Urinary bladder (tissue), 4 donors: ENCODE measurements around the gene IGF2R. TPM values are rescaled to one million over a fixed set of nuclear protein-coding genes. Genes with fewer than 3 reads are reported as not detected.
"Not testable (repeated sequence)": the region's sequence is repeated elsewhere in the genome, so short reads cannot be mapped to it uniquely, and the experiment has no call there.

ENCODE experiments used
- DNase-seq: peaks from one replicate; pipeline ENCODE4 v3.0.0-alpha.2; 2015; ENCODE audit errors: extremely low spot score
- H3K27ac ChIP-seq: one replicate; pipeline ENCODE4 v1.5.1; 2013; ENCODE audit warnings: low read depth, mild to moderate bottlenecking, moderate library complexity
- H3K36me3 ChIP-seq: one replicate; pipeline ENCODE4 v1.6.1; 2013; ENCODE audit warnings: mild to moderate bottlenecking, moderate library complexity; ENCODE audit not compliant: insufficient read depth
- H3K4me1 ChIP-seq: one replicate; pipeline ENCODE4 v1.6.1; 2013; ENCODE audit warnings: mild to moderate bottlenecking, moderate library complexity; ENCODE audit not compliant: insufficient read depth
- H3K4me3 ChIP-seq: one replicate; pipeline ENCODE4 v1.5.1; 2013; ENCODE audit warnings: low read depth, low read length
- WGBS: extraction: QIAGEN DNeasy Blood & Tissue Kit; methylation state at CpG from one replicate; pipeline ENCODE4 v1.1.7; 2013; 5-methylcytosine and 5-hydroxymethylcytosine counted together
- polyA plus RNA-seq: library from polyadenylated mRNA; stranded (reverse); fragments of 200-250 nt; gene quantifications from one replicate; pipeline ENCODE4 v1.2.3, GENCODE V29; 2013
- total RNA-seq: library from RNA; depleted of rRNA; stranded (reverse); fragments of >200 nt; gene quantifications from one replicate; pipeline ENCODE4 v1.2.3, GENCODE V29; 2014
- donor health status: healthy with polysubstance abuse.
- donor health status: healthy.

Gene IGF2R
- total and polyA plus RNA-seq, 2 donors: 32.1 to 46.6 TPM

DNA sequence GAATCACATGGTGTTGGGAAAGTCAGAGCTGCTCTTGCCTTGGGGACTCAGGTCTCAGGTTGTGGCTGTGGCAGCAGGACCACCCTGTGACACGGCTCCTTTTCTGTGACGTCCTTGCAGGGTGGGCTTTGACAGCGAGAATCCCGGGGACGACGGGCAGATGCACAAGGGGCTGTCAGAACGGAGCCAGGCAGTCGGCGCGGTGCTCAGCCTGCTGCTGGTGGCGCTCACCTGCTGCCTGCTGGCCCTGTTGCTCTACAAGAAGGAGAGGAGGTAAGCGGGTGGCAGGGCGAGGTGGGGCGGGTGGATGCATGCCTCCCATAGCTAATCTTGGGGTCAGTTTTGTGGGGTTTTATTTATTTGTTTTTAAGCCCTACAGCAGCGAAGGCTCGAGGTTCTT is 133.5 kb downstream of the IGF2R start:
- DNase-seq: no peak
- WGBS: 96% methylated on average over 16 of the region's 16 CpGs
- H3K36me3 ChIP-seq: peaks cover 2% of the 10 kb centered on the region
- H3K4me1 ChIP-seq: no peaks in the 10 kb centered on the region
- H3K4me3 ChIP-seq: no peak overlapping the region
- no peak overlapping the region for H3K27ac ChIP-seq

DNA sequence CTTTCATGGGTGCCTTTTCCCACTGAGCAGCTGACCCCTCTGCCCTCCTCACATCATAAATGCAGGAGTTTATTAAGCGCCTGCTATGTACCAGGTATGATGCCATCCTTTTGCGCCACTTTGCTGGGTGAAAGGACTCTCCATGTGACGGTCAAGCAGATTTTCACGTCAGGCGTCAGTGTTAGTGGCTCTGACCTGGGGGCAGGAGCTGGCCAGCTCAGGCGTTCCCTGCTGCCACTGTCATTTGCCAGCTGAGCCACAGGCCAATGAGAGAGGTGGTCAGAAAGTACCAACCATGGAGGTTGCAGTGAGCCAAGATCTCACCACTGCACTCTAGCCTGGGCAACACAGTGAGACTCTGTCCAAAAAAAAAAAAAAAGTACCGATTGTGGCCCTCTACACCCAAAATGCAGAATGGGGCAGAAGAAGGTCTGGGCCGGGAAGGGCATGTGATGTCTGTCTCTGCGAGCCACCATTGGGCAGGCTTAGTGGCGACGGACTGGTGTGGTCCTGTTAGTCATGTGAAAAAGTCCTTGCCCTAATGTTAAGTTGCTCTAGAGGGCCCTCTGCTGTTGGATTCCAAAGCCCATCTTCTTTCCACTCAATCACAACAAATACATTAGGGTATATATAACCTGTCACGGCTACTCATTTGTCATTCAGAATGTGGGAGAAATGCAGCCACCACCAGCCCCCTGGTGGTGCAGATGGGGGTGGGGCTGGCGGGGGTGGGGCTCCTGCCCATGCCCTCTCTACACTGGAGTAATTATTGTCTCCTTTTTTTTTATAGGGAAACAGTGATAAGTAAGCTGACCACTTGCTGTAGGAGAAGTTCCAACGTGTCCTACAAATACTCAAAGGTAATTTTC is 134.3 kb downstream of the IGF2R start:
- Histone ChIP-seq H3K4me1 (no peaks in the 10 kb centered on the region), H3K4me3 (no peak overlapping the region), H3K36me3 (peaks cover 2% of the 10 kb centered on the region), H3K27ac (no peak overlapping the region)
- DNase-seq: no peak
- 91% methylated on average over 14 of the region's 14 CpGs for WGBS

DNA sequence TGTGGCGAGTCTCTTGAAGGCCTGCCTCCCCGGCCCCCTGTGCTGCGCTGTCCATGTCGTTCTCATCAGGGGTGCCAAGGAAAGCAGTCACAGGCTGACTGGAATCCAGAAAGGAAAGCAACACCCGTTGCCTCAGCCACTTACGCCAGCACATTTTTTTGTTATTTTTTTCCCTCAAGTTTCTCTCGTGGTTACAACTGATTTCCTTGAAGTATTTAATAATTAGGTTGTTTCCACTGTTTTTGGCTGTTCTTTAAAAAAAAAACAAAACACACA is 134.9 kb downstream of the IGF2R start:
- Histone ChIP-seq H3K36me3 (peaks cover 2% of the 10 kb centered on the region), H3K4me3 (no peak overlapping the region)

GRCh38 chr6:160104821-160105517 is 136.1 kb downstream of the IGF2R start:
- whole genome bisulfite sequencing: 95% methylated on average over 20 of the region's 20 CpGs
- DNase-seq: no peak
- H3K27ac ChIP-seq: no peak overlapping the region
- no peaks in the 10 kb centered on the region for H3K4me1 ChIP-seq
- no peak overlapping the region for H3K4me3 ChIP-seq
- peaks cover 2% of the 10 kb centered on the region for H3K36me3 ChIP-seq

More for the DNA sequence above, 134.9 kb downstream of the IGF2R start:
- H3K4me1 ChIP-seq: no peaks in the 10 kb centered on the region
- H3K27ac ChIP-seq: no peak overlapping the region
- 88% methylated on average over 7 of the region's 7 CpGs for WGBS
- DNase-seq: no peak

GRCh38 chr6:160106010-160106409 is 137.1 kb downstream of the IGF2R start:
- 95% methylated on average over 14 of the region's 14 CpGs for WGBS
- H3K4me3 ChIP-seq: no peak overlapping the region
- H3K4me1 ChIP-seq: no peaks in the 10 kb centered on the region
- no peak for DNase-seq
- no peak overlapping the region for H3K27ac ChIP-seq
- peaks cover 2% of the 10 kb centered on the region for H3K36me3 ChIP-seq

- H3K27ac ChIP-seq: no peak overlapping the region
- H3K4me1 ChIP-seq: no peaks in the 10 kb centered on the region
- 89% methylated on average over 4 of the region's 4 CpGs for WGBS
- H3K4me3 ChIP-seq: no peak overlapping the region
- no peak for DNase-seq
- H3K36me3 ChIP-seq: peaks cover 2% of the 10 kb centered on the region
Measured at GRCh38 chr6:160106701-160107100, 137.8 kb downstream of the IGF2R start.

GRCh38 chr6:160108077-160108476 is 139.2 kb downstream of the IGF2R start:
- no peak for DNase-seq
- Histone ChIP-seq H3K27ac (no peak overlapping the region), H3K36me3 (peaks cover 2% of the 10 kb centered on the region), H3K4me1 (no peaks in the 10 kb centered on the region), H3K4me3 (no peak overlapping the region)
- 98% methylated on average over 5 of the region's 5 CpGs for WGBS

- DNase-seq: no peak
- Histone ChIP-seq H3K27ac (no peak overlapping the region), H3K4me3 (no peak overlapping the region), H3K4me1 (no peaks in the 10 kb centered on the region), H3K36me3 (no peaks in the 10 kb centered on the region)
Measured at GRCh38 chr6:160110586-160111123, 141.8 kb downstream of the IGF2R start.

DNA sequence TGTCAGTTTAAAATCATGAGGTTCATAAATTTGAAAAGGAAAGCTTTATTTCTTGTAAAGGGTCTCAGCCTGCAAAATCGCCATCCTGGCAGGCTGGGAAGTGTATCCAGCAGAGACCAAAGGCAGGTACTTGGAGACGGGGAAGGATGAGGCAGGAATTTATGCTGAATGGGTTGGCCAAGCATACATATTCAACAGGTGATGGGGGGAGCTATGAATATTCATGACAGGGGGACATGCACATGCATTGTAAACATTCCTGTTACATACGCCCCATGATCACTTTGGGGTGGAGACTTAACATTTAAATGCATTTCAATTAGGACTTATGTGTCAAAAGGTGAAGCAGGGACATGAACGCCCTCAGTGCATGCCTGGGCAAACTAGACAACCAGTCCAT is 142.9 kb downstream of the IGF2R start:
- no peak overlapping the region for H3K27ac ChIP-seq
- H3K4me3 ChIP-seq: no peak overlapping the region
- no peaks in the 10 kb centered on the region for H3K36me3 ChIP-seq
- H3K4me1 ChIP-seq: no peaks in the 10 kb centered on the region
- no peak for DNase-seq
- 86% methylated on average over 4 of the region's 4 CpGs for WGBS

DNA sequence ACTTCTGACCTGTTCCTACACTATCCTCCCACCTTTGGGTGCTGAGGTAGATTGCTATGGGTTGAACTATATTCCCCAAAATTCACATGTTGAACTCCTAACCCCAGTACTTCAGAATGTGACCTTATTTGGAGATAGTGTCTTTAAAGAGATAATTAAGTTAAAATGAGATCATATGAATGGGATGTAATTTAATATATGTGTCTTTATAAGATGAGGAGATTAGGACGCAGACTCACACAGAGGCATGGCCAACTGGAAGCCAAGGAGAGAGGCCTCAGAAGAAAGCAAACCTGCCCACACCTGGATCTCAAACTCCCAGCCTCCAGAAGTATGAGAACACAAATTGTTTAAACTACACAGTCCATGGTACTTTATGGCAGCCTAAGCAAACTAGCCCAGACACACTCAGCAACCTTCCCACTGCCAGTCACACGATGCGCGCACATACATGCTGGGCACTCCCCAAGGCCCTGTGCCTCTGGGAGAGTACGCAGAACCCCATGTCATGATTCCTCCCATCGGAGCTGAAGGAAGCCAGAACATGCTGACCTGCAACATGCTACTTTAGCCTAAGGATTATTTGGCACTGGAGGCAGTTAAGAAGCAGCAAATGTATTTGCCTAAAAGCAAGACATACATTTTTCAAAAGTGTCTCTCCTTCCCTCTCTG is 143.9 kb downstream of the IGF2R start:
- Histone ChIP-seq H3K4me1 (no peaks in the 10 kb centered on the region), H3K36me3 (no peaks in the 10 kb centered on the region), H3K4me3 (no peak overlapping the region), H3K27ac (no peak overlapping the region)
- no peak for DNase-seq
- 83% methylated on average over 6 of the region's 6 CpGs for WGBS

DNA sequence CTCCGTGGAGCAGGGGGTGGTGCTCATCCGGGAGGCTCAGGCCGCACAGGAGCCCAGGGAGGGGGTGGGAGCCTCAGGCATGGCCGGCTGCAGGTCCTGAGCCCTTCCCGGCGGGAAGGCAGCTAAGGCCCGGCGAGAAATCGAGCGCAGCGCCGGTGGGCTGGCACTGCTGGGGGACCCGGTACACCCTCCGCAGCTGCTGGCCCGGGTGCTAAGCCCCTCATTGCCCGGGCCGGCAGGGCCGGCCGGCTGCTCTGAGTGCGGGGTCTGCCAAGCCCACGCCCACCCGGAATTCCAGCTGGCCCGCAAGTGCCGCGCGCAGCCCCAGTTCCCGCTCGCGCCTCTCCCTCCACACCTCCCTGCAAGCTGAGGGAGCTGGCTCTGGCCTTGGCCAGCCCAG is 145.7 kb downstream of the IGF2R start:
- not testable (repeated sequence) for DNase-seq, H3K4me3 ChIP-seq, H3K36me3 ChIP-seq, H3K4me1 ChIP-seq, H3K27ac ChIP-seq
- WGBS: 96% methylated on average over 29 of the region's 29 CpGs

DNA sequence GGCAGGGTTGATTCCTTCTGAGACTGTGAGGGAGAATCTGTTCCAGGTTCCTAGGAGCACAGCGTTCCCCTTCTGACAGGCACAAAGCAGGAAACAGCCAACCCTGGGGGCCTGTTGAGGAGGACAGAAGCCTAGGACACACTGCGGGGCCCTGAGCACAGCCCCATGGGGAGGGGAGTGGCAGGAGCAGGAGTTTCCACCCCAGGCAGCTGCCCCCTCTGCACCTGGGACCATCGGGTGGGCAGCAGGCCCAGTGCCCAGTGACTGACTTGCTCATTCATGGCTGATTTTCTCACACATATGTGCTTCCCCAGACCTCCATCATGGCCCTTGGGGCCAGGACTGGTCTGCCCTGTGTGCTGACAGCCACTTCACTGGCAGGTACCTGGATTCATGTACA is 146.5 kb downstream of the IGF2R start:
- Histone ChIP-seq H3K4me1 (no peaks in the 10 kb centered on the region), H3K27ac (no peak overlapping the region), H3K4me3 (no peak overlapping the region), H3K36me3 (no peaks in the 10 kb centered on the region)
- over 99% methylated on average over 3 of the region's 3 CpGs for whole genome bisulfite sequencing
- no peak for DNase-seq

DNA sequence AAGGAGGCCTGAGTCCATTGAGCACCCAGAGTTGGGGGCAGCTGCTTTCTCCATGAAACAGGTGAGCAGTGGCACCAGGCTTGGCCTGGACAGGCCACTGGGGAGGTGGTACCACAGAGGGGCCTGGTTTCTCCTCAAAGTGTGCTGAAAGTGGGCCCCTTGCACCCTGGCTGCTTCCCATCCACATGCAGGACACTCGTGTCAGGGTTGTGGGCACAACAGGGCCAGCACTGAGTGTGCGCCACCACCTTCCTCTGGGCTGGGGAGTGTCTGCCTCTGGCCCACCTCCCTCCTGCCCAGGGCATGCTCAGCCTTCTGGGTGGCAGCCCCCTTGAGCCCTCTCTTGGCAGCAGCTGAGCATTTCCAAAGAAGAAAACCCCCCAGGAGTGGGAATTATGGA is 147.5 kb downstream of the IGF2R start:
- no peak overlapping the region for H3K4me3 ChIP-seq
- H3K27ac ChIP-seq: no peak overlapping the region
- no peak for DNase-seq
- H3K4me1 ChIP-seq: no peaks in the 10 kb centered on the region
- no peaks in the 10 kb centered on the region for H3K36me3 ChIP-seq
- WGBS: 98% methylated on average over 2 of the region's 2 CpGs

DNA sequence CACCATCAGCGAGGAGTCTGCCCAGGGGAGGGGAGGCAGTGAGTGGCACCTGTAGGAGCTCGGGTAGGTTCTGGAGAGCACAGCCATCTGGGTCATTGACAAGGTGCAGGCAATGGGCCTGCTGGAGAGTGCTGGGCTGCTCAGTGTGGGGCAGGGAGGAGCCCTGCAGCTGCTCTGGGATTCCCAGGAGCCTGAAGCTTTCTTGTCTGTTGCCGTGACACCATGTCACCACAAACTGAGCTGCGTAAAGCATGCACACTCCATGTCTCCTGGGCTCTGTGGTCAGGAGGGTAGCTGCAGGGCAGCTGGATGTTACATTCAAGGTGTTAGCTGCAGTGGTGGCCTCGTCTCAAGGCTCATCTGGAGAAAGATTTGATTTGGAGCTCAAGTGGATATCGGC is 148.3 kb downstream of the IGF2R start:
- WGBS: 98% methylated on average over 6 of the region's 6 CpGs
- DNase-seq: no peak

More for the DNA sequence above, 148.3 kb downstream of the IGF2R start:
- H3K4me3 ChIP-seq: no peak overlapping the region
- no peak overlapping the region for H3K27ac ChIP-seq
- no peaks in the 10 kb centered on the region for H3K4me1 ChIP-seq
- no peaks in the 10 kb centered on the region for H3K36me3 ChIP-seq
